ENCODE measurements around the gene TMEM135. TPM values are rescaled to one million over a fixed set of nuclear protein-coding genes. Genes with fewer than 3 reads are reported as not detected.

The TMEM135 gene
- total RNA-seq, 2 experiments from 2014 or later: 25.5 to 26.0 TPM

DNA sequence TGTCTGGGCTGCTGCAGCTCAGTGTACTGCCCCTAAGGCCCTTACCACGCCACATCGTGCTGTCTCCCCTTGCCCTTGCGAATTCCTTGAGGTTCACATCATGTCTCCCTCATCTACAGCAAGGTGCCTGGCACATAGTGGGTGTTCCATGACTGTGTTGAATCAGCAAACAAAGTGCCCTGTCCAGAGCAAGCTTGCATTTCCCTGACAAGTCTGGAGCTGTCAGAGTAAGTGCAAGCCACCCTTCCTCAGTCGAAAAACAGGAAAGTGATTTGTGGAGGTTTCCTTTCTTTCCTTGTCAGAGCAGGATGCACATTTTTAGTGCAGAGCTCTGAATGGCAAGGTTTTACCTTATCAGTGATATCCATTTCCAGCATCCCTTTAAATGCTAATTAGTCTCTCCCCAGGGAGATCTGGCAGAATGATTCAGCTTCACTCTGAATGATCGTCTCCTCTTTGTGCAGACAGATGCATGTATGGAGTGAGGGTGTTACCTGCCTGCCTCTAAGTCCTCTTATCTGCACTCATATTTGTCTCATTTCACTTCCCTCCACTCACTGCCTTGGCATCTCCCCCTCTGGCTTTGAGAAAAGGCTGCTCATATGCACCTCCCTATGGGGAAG is 331.2 kb downstream of the TMEM135 start:
- intact Hi-C loops (cut with DNase I, micrococcal nuclease): no loop called here
- DNase-seq (no peak), ATAC-seq (no peak)
- Mint-ChIP-seq H3K4me1 (no peaks in the 10 kb centered on the region), H3K36me3 (ENCODE audit: low read depth) (no peaks in the 10 kb centered on the region), H3K9me3 (ENCODE audit: low read depth) (no peaks in the 10 kb centered on the region), H3K27me3 (peaks cover 13% of the 10 kb centered on the region), H3K27ac (no peak overlapping the region), H3K4me3 (no peak overlapping the region)
- POLR2A ChIA-PET: no interaction called here
- CTCF ChIA-PET: interaction anchor here (1.4 to 2.3 kb wide), 3 partner anchors 16 to 410 kb away, joined by 3 to 9 read pairs (median 9); no protein-coding TSS in a partner anchor

DNA sequence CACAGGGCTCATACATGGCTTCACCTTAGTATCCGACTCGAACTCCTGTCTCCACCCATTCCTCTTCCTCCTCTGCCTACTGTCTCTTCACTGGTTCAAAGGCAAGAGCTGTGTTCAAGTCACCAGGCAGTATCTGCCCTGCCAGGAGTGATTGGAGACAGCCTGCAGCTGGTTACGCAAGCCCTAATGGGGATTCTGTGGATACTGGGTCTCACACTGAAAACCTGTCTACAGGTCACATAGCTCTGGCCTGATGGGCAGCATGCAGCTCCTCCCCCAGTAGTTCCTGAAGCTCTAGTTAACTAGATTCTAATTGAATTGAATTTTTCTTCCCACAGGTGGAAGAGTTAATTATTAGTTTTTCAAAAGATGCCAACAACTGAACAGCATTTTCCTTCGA is 332.2 kb downstream of the TMEM135 start:
- intact Hi-C loops (cut with DNase I, micrococcal nuclease): no loop called here
- POLR2A ChIA-PET: no interaction called here
- CTCF ChIA-PET: interaction anchor here (0.6 kb wide), 1 partner anchor 431 kb away, joined by 4 read pairs; no protein-coding TSS in a partner anchor
- Mint-ChIP-seq H3K27ac (no peak overlapping the region), H3K4me3 (no peak overlapping the region), H3K9me3 (ENCODE audit: low read depth) (no peaks in the 10 kb centered on the region), H3K4me1 (no peaks in the 10 kb centered on the region), H3K27me3 (peaks cover 14% of the 10 kb centered on the region), H3K36me3 (ENCODE audit: low read depth) (no peaks in the 10 kb centered on the region)
- DNase-seq: no peak
- ATAC-seq: no peak

DNA sequence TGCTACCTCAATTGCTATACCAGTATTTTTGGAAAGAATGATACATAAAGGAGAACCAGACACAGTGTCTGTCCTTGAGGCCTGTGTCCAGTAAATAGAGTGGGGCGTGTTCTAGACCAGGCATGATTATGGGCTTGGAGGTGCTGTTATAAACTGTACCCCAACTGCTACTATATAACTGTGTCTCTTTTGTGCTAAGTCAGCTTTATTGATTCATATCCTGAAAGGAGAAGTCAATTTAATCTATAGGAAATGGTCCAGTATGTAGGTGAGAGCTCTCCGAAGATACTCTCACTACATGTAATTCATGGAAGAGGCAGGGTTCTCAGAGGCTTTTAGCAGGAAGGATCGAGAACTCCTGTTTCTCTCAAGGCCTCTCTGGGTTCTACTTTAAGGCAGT is 334.3 kb downstream of the TMEM135 start:
- intact Hi-C loops (cut with DNase I, micrococcal nuclease): no loop called here
- Mint-ChIP-seq H3K27ac (no peak overlapping the region), H3K4me1 (no peaks in the 10 kb centered on the region), H3K4me3 (no peak overlapping the region), H3K36me3 (ENCODE audit: low read depth) (no peaks in the 10 kb centered on the region), H3K27me3 (peaks cover 23% of the 10 kb centered on the region), H3K9me3 (ENCODE audit: low read depth) (no peaks in the 10 kb centered on the region)
- ChIA-PET CTCF (no interaction called here), POLR2A (no interaction called here)
- ATAC-seq: no peak
- DNase-seq: no peak

Other genes starting within 250 kb of the TMEM135 start
- 1 to 10 TPM in 1 of 2 experiments, under 1 TPM in 1; 0.62 to 1.5 TPM for gene PRSS23, start 237.4 kb upstream of the TMEM135 start, total RNA-seq
- under 1 TPM; 0.14 to 0.21 TPM for gene FZD4, start 82.5 kb upstream of the TMEM135 start, total RNA-seq